Left colon (tissue), 2 donors: ENCODE results near the gene AUTS2. TPM values are rescaled to one million over a fixed set of nuclear protein-coding genes. Genes with fewer than 3 reads are reported as not detected.

Experiments used
- ATAC-seq: fragments of 200-7000 bp; cut with Tn5 transposase; one replicate; pipeline ENCODE4 v1.9.1; 2020; ENCODE audit warnings: mild to moderate bottlenecking, moderate library complexity
- DNase-seq, 2 donors: peaks; one replicate each; pipeline ENCODE4 v3.0.0-alpha.2; 2020
- intact Hi-C, 2 donors: fragments of 100-400 bp; cut with DNase I in 1 of 2; cut with micrococcal nuclease in 1 of 2; formaldehyde crosslinking; loops; one replicate each; pipeline versions ENCODE4 v1.11.2 to v1.14.0; 2022; cut with DNase I, micrococcal nuclease
- total RNA-seq, 2 donors: library from RNA; stranded (reverse); fragmentation: NEBNext Ultra II Directional; extraction: Animal tissue kit (Norgen Biotek cat#: 25700); gene quantifications; one replicate each; pipeline ENCODE4 v1.2.1, GENCODE V29; 2021
- donor health status: DM: no; HTN: no; CAD: no.
- donor health status: DM: yes; HTN: yes; CAD: no.

AUTS2 gene
- total RNA-seq, 2 donors from 2014 or later: 43.3 to 44.2 TPM

DNA sequence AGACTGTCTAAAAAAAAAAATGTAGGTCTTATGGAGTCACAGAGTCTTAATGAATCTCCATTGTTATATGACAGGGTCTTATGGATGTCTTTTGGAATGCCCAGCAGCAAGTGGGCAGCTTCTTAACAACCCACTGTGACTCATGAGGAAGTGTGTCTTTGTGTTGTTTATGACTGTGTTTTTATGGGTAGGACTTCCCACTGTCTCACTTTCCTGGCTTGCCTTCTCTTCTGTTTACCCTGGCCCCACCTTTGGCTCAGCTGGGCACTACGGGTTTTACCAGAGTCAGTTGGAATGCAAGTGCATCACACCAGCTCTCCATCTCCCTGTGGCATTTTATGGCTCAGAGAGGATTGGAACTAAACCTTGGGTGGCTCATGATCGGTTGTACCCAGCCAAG is 580.5 kb downstream of the AUTS2 start:
- ATAC-seq: peak; percentile 98

DNA sequence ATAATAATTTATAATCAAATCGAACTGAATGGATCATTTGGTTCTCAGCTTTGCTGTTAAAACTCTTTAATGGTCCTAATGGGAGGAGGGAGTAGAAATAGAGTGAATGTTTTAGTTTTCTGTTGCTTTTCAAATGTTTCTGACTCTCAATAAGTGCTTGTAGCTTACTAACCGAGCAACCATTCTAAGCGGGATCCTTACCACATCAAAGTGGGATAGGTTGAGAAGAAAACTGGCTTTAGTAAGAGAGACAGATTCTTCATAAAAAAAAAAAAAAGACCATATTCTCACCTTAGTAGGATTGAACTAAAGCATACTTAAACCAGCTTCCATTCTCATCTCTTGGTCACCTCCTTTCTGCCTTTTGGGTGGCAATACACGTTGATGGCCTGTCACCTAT is 584.2 kb downstream of the AUTS2 start:
- intact Hi-C loops: no loop called here
- ATAC-seq: no peak
- DNase-seq: no peak

More for the DNA sequence above, 580.5 kb downstream of the AUTS2 start:
- peak; percentile 76 to 88 for DNase-seq
- intact Hi-C loops: no loop called here

DNA sequence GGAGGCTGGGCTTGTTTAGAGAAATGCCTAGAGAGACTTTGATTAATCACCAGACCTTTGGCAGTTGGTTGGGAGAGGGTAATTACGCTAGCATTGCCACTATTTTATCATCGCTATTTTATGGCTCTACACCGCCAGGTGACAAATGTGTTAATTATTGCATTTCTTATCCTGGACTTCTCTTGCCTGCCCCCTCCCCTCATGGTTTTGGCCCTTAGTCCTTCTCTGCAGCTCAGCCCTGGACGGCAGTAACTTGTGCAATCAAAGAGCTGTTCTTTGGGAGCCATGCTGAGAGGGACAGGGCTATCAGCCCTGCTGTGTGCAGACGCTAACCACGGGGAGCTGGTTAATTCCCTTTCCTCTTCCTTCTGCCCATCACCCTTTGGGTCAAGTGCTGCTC is 585.0 kb downstream of the AUTS2 start:
- ATAC-seq: peak; percentile 58
- DNase-seq: peak; percentile 10 to 31
- intact Hi-C loops: no loop called here

DNA sequence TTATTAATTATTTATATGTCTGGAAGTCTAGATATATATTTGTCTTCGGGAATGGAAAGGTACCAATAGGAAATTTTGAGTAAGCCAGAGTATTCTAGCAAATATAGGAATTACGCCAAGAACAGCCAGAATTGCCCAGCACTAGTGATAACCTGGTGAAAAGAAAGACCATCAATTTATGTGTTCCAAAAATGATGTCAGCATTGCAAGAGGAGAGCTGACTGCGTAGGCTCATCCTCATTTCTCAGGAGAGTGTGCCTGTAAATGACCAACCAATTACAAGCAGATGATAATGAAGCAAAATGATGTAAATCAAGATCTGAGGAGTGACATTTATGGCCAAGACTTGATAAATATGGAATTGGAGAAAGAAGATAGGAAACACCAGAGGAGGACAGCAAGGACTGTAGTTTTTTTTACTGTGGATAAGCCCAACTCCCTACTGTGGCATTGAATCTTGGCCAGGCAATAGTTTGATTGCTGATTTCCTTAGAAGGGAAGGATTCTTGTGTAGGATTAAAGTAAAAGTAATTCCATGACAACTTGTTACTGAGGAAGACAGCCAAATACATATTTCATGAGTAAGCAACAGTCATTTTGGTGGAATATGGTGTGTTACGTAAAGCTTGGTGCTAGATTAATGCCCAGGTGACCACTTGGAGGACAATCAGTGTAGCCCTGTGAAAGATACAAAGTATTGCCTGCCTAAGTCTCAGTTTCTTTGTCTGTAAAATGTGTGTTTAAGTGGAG is 590.8 kb downstream of the AUTS2 start:
- intact Hi-C loops: no loop called here
- ATAC-seq (no peak), DNase-seq (no peak)

DNA sequence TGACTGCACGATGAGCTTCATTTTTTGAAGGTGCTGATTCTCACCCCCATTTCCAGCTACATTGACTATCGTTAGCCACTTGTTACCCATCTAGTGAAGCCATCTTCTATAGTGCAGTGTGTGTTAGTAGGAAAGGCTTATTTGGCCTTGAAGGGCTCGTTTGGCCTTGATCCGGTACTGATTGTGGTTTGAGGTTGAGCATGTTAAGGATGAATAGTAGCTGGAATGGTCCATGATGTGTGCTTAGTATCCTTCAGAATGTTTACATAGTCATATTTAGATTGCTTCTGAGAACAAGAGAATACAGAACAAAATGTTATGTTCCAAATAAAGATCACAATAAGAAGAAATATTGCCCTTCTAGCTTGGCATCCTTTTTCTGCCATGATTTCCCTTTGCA is 591.5 kb downstream of the AUTS2 start:
- intact Hi-C loops: no loop called here
- DNase-seq: no peak
- no peak for ATAC-seq

DNA sequence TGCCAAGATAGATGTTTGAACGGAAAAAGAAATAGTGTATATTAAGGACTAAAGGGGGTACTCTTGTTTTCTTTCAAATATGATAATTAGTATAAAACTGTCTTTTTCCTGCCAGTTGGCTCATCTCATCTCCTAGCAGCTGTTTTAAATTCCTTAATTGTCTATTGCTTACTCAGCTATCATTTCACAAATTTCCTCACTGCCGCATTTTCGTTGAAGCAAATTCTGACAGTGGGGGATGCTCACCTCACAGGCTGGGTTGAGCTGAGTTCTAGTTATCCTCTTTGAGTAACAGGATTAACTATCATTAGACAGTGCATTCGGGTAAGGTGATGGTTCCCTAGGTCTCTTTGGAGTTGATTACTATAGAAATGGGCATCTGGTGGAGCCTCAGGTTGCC is 592.0 kb downstream of the AUTS2 start:
- DNase-seq: no peak
- no peak for ATAC-seq
- intact Hi-C loops: no loop called here

DNA sequence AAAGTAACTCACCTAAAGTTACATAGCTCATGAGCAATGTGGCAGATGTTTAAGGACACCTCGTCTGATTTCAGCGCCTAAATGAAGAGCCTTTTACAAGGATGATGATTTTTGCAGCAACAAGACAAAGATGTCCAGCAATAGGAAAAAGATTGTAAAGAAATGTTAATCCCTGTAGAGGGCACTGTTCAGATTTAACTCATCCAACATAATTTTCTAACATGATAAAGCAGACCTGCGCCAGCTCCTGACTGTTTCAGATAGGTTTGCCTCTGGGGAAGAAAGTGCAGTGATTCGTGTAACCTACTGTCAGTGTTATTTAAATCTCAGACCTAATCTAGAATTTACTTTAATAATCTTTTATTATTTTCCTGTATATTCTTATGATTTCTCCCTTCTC is 595.2 kb downstream of the AUTS2 start:
- no peak for DNase-seq
- peak; percentile 57 for ATAC-seq
- intact Hi-C loops: no loop called here

DNA sequence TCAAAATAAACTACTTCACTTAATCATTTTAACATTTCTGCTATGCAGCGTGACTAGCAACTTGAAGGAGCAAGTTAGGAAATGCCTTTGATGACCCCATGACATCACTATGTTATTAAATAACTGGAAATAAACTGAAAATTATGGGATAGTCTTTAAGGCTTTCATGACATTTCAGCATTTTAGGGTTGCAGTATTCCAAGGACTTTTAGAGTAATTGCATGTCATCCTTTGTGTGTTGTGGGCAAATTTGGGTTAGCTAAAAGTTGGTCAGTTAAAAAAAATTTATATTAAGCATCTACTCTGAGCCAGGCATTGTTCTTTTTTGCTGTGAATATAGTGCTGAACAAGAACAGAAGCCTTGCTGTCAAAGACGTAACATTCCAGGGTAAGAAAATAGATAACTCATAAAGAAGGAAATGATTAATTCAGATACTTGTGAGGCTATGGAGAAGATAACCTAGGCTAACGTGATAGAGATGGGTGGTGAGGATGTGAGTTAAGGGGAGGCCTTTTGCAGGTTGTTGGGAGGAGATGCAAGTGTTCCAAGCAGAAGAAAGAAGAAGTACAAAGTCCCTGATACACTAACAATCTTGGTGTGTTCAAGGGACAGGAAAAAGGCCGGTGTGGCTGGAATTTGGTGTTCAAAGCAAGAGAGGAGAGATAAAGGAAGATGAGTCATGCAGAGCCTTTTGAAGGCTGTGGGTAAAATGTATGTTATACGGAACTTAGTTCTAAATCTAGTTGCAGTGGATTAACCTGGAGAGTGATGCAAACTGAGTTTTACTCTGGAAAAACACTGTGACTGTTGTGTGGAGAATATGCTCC is 610.2 kb downstream of the AUTS2 start:
- ATAC-seq: no peak
- intact Hi-C loops: no loop called here
- DNase-seq: no peak

DNA sequence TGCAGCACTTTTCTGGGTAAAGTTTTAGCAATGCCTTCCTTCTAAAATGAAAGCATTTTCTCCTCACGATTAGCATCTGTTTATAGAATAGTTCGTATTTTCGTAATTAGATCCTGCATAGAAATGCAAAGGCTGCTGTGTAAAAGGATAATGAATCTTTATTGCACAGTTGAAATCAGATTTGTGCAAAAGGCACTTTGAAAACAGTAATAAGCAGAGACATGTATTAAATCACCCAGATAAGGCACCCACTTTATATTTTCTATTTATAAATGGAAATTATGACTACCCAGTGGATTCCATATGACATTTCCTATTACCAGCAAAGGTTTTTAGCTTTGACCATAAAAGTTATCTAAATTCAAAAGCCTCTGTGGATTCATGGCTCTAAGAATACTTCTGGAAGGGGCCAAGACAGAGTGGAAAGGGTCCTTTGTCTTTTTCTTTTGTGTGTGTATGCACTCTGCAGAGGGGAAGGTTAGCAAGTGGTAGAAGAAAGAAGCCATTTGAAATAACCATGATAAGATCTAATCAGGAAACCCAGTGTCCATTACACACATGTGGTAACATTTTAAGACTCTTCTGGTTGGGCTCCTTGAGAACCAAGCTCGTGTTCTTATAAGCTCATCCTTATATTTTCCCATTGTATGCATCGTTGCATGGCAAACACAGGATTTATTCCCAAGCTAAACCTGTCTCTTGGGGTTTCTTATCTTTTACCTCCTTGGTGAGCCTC is 612.1 kb downstream of the AUTS2 start:
- intact Hi-C loops: no loop called here

DNA sequence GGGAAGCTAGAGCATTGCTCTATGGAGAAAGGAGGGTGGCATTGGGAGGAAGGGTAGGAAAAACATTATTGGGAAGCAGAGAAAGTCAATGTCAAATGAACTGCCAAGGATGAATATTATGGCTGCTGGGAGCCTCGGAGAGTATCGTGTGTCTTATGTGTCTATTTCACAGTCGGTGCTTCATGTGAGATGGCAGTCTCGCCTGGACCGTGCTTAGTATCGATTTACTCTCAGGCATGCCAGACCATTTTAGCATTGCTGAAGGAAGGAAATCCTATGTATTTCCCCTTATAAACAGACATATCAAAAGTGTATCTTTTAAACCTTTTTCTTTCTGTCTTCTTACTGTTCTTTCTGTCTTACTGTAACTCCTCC is 612.6 kb downstream of the AUTS2 start:
- intact Hi-C loops: no loop called here
- DNase-seq (no peak), ATAC-seq (no peak)

More for the DNA sequence above, 612.1 kb downstream of the AUTS2 start:
- ATAC-seq: no peak
- no peak for DNase-seq

DNA sequence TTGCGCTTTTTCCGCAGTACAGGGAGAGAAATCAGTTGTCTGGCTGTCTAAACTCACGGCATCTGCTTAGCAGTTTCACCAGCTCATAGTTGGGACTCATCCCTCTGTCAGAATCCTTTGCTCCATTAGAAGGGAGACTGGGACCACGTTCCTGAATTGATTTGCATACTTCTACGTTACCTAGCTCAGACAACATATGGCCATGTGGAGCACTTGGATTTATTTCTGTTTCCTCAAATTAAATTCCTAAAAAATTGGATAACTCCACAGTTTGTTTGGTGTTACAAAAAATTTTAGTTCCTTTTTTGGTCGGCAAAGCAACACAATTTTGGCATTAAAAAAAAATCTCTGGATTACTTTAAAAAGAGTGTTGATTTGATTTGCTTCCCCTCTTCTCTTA is 614.0 kb downstream of the AUTS2 start:
- intact Hi-C loops: no loop called here
- ATAC-seq (no peak), DNase-seq (no peak)

DNA sequence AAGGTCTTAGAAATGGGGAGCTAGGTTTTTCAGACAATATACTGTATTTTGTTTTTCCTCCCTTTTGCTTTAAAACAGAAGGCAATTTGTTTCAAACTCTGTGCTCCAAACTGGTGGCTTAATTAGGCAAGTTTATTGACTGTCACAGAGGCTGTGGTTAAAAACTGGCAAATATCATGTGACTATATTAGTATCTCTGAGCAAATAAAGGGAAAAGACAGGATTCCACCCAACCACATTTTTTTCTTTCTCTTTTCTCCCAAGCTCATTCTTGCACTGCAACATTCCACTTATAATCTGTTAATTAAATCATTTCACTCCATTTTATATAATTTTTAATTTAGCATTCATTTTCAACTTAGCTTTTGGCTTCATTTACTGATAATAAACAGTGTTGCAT is 615.8 kb downstream of the AUTS2 start:
- ATAC-seq: no peak
- DNase-seq: no peak
- intact Hi-C loops: no loop called here

DNA sequence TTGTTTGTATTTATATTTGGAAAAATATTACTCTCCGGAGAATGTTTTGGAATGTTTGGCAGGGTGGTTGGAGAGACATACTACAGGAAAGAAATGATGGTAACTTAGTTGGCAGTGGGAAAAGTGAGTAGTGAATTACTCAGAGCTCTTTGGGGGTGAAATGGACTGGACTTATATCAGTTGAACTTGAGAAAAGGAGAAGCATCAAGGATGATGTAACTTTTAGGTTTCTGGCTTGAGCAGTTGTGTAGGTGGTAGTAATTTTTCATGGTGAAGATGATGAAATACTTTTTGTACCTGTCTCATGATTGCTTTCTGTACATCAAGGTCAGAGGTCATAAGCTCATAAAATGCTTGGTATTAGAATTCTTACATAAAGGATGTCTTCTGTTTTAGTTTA is 617.2 kb downstream of the AUTS2 start:
- intact Hi-C loops: no loop called here
- ATAC-seq (no peak), DNase-seq (no peak)

DNA sequence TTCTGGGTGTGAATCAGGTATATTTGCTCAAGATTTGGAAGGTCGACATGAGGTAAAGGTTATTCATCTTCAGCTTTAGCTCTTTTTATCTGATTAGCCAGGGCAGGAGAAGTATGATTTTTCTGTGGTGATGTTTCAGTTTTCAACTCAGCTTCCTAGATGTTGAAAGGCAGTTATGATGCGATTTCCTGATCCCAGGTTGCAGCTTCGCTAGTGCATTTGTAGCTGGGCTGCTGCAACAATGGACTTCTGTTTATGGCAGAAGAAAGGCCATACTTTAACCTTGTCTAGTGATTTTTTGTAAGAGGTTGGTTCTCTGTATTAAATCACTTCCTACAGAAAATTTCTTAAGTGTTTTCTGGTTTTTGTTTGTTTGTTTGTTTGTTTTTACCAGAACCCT is 619.3 kb downstream of the AUTS2 start:
- intact Hi-C loops: no loop called here
- DNase-seq: no peak
- no peak for ATAC-seq

DNA sequence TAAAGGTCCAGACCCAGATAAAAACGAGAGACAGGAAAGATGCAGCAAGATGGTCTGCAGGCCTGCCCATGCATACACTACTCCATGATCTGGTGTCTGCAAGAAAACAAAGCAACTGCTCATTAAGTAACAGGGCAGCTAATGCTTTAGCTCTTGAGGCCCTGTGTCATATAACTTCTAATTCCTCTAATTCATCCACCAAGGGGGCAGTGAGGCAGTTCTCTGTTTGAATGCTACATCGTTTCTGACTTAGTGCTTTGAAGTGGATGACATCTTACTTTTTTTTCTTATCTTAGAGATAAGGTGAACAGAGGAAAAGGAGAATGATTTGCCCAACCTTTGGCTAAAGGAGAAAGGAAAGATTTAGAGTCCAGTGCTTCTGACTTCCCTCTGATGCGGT is 619.7 kb downstream of the AUTS2 start:
- no peak for DNase-seq
- intact Hi-C loops: no loop called here
- ATAC-seq: no peak

DNA sequence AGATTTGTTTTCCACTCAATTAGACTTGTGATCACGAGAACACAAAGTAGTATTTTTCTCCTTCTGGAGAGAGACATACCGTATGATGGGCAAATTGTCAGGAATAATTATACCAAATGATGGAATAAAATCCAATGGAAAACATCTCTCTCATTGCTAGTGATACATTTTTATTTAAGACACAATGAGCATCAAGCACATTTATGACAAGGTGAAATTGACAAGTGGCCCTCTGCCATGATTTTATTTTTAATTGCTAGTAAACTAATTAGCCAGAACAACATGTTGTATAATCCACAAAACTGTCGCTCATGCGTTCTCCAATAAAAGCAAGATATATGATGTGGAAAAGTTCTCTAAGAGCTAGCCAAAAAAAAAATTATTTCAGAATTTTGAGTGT is 620.8 kb downstream of the AUTS2 start:
- ATAC-seq (no peak), DNase-seq (no peak)
- intact Hi-C loops: no loop called here

DNA sequence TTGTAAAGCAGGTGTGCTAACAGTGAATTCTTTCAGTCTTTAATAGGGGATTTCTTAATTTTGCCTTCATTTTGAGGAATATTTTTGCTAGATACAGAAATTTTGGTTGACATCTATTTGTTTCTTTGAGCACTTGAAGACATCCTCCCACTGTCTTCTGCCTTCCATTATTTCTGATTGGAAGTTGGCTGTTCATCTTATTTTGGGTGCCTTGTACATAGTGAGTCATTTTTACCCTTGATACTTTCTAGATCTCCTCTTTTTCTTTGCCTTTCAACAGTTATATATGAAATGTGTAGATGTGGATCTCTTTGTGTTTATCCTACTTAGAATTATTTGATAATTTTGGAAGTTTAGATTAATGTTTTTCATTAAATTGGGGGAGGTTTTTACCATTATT is 631.0 kb downstream of the AUTS2 start:
- no peak for ATAC-seq
- no peak for DNase-seq
- intact Hi-C loops: no loop called here

DNA sequence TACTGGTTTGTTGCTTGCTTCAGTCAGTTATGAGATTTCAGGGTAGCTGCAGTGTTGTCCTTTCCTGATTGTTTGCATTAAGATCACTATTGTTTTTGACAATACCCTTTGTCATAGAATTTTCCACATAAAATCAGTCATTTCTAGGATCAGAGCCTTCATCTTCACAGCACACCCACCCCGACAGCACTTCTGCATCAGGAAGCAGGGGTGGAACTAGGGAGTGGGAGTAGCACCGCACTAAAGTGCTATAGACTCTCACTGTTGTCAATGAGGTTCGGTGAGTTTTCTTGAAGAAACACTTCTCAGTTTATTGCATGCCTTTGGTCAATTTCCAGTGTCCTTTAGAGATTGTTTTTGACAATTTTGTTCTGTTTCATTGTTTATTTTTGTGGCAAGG is 632.5 kb downstream of the AUTS2 start:
- intact Hi-C loops: no loop called here
- DNase-seq (no peak), ATAC-seq (no peak)

DNA sequence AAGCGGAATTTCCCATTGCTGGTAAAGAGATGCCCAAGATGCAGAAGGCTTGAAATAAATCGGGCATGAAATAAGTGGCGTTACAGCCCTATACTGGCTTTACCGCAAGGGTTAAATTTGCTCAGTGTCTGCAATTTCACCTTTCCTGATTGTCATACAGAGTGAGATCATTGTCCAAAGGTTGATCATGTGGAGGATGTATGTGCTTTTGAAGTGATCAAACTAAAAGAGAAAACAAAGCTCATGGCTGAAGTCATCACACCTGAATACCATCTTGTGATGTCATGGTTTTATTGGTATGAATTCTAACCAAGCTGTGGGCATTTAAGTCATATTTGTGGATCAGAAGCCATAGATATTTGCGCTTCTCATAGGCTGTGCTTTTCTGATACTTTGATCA is 635.5 kb downstream of the AUTS2 start:
- DNase-seq (no peak), ATAC-seq (no peak)

DNA sequence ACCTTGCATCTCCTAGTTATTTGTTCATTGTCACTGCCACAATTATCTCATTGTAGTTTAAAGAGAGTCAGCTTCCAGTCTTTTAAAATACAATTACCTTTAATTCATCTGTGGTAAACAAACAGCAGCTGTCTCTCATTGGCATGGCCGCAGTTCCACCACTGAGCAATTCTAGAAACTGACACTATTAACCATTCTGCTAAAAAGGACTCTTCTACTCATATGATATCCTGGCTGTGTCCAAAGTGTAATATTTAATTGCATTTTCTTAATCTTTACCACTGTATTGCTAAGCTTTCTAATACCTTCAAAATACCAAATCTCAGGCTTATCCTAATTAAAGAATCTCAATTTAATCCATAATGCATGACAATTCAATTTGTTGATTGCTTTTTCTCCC is 639.0 kb downstream of the AUTS2 start:
- no peak for DNase-seq
- intact Hi-C loops: no loop called here
- no peak for ATAC-seq

More for the DNA sequence above, 635.5 kb downstream of the AUTS2 start:
- intact Hi-C loops: no loop called here
